Measurements from ENCODE around the gene SRGAP2B. TPM values are rescaled to one million over a fixed set of nuclear protein-coding genes. Genes with fewer than 3 reads are reported as not detected.
"Not testable (repeated sequence)": the region's sequence is repeated elsewhere in the genome, so short reads cannot be mapped to it uniquely, and the experiment has no call there.

Gene SRGAP2B
- total RNA-seq, 3 donors from 2014 or later: 10.0 to 11.0 (median 10.8) TPM

GRCh38 chr1:145027251-145027650 is 67.9 kb downstream of the SRGAP2B start:
- DNase-seq; H3K9me3 Mint-ChIP-seq; H3K27me3 Mint-ChIP-seq (ENCODE audit: low read depth); H3K36me3 Mint-ChIP-seq (ENCODE audit: insufficient read depth); H3K4me1 Mint-ChIP-seq (ENCODE audit: low read depth); ATAC-seq; H3K4me3 Mint-ChIP-seq: not testable (repeated sequence)

GRCh38 chr1:145025286-145025685 is 69.8 kb downstream of the SRGAP2B start:
- not testable (repeated sequence) for DNase-seq; H3K9me3 Mint-ChIP-seq; H3K36me3 Mint-ChIP-seq (ENCODE audit: insufficient read depth); H3K4me1 Mint-ChIP-seq (ENCODE audit: low read depth); H3K27me3 Mint-ChIP-seq (ENCODE audit: low read depth); H3K4me3 Mint-ChIP-seq; ATAC-seq

GRCh38 chr1:145022259-145022658 is 72.9 kb downstream of the SRGAP2B start:
- not testable (repeated sequence) for H3K9me3 Mint-ChIP-seq; H3K4me3 Mint-ChIP-seq; DNase-seq; H3K4me1 Mint-ChIP-seq (ENCODE audit: low read depth); ATAC-seq; H3K27me3 Mint-ChIP-seq (ENCODE audit: low read depth); H3K36me3 Mint-ChIP-seq (ENCODE audit: insufficient read depth)

GRCh38 chr1:145021749-145022148 is 73.4 kb downstream of the SRGAP2B start:
- H3K4me3 Mint-ChIP-seq; DNase-seq; H3K36me3 Mint-ChIP-seq (ENCODE audit: insufficient read depth); ATAC-seq; H3K27me3 Mint-ChIP-seq (ENCODE audit: low read depth); H3K9me3 Mint-ChIP-seq; H3K4me1 Mint-ChIP-seq (ENCODE audit: low read depth): not testable (repeated sequence)

GRCh38 chr1:145019709-145020108 is 75.4 kb downstream of the SRGAP2B start:
- DNase-seq; H3K27me3 Mint-ChIP-seq (ENCODE audit: low read depth); H3K9me3 Mint-ChIP-seq; H3K36me3 Mint-ChIP-seq (ENCODE audit: insufficient read depth); ATAC-seq; H3K4me3 Mint-ChIP-seq; H3K4me1 Mint-ChIP-seq (ENCODE audit: low read depth): not testable (repeated sequence)

- not testable (repeated sequence) for H3K4me1 Mint-ChIP-seq (ENCODE audit: low read depth); DNase-seq; H3K4me3 Mint-ChIP-seq; H3K27me3 Mint-ChIP-seq (ENCODE audit: low read depth); H3K9me3 Mint-ChIP-seq; H3K36me3 Mint-ChIP-seq (ENCODE audit: insufficient read depth); ATAC-seq
Measured at GRCh38 chr1:145017725-145018124, 77.4 kb downstream of the SRGAP2B start.

- not testable (repeated sequence) for DNase-seq; H3K4me1 Mint-ChIP-seq (ENCODE audit: low read depth); ATAC-seq; H3K9me3 Mint-ChIP-seq; H3K36me3 Mint-ChIP-seq (ENCODE audit: insufficient read depth); H3K27me3 Mint-ChIP-seq (ENCODE audit: low read depth); H3K4me3 Mint-ChIP-seq
Measured at GRCh38 chr1:145016492-145016862, 78.7 kb downstream of the SRGAP2B start.

GRCh38 chr1:145015744-145016491 is 79.2 kb downstream of the SRGAP2B start:
- H3K36me3 Mint-ChIP-seq (ENCODE audit: insufficient read depth); DNase-seq: not testable (repeated sequence)

GRCh38 chr1:145013353-145013752 is 81.8 kb downstream of the SRGAP2B start:
- not testable (repeated sequence) for H3K4me3 Mint-ChIP-seq; ATAC-seq; DNase-seq; H3K36me3 Mint-ChIP-seq (ENCODE audit: insufficient read depth); H3K27me3 Mint-ChIP-seq (ENCODE audit: low read depth); H3K9me3 Mint-ChIP-seq; H3K4me1 Mint-ChIP-seq (ENCODE audit: low read depth)

More at GRCh38 chr1:145015744-145016491, 79.2 kb downstream of the SRGAP2B start:
- H3K27me3 Mint-ChIP-seq (ENCODE audit: low read depth); H3K4me1 Mint-ChIP-seq (ENCODE audit: low read depth); H3K9me3 Mint-ChIP-seq; H3K4me3 Mint-ChIP-seq: not testable (repeated sequence)
- peak; percentile 88 to 89 for ATAC-seq

- not testable (repeated sequence) for DNase-seq; H3K9me3 Mint-ChIP-seq; H3K4me3 Mint-ChIP-seq; H3K36me3 Mint-ChIP-seq (ENCODE audit: insufficient read depth); H3K27me3 Mint-ChIP-seq (ENCODE audit: low read depth); H3K4me1 Mint-ChIP-seq (ENCODE audit: low read depth); ATAC-seq
Measured at GRCh38 chr1:145011811-145012210, 83.3 kb downstream of the SRGAP2B start.

GRCh38 chr1:145010580-145010979 is 84.5 kb downstream of the SRGAP2B start:
- not testable (repeated sequence) for H3K4me1 Mint-ChIP-seq (ENCODE audit: low read depth); H3K4me3 Mint-ChIP-seq; ATAC-seq; H3K9me3 Mint-ChIP-seq; H3K36me3 Mint-ChIP-seq (ENCODE audit: insufficient read depth); H3K27me3 Mint-ChIP-seq (ENCODE audit: low read depth); DNase-seq

- H3K36me3 Mint-ChIP-seq (ENCODE audit: insufficient read depth); H3K4me1 Mint-ChIP-seq (ENCODE audit: low read depth); DNase-seq; H3K9me3 Mint-ChIP-seq; H3K27me3 Mint-ChIP-seq (ENCODE audit: low read depth): not testable (repeated sequence)
- ATAC-seq: peak in 1 of 2 donors; percentile 48
- H3K4me3 Mint-ChIP-seq: peak overlapping the region; percentile 16
Measured at GRCh38 chr1:145009928-145010327, 85.2 kb downstream of the SRGAP2B start.

- not testable (repeated sequence) for H3K4me3 Mint-ChIP-seq; H3K27me3 Mint-ChIP-seq (ENCODE audit: low read depth); H3K9me3 Mint-ChIP-seq; ATAC-seq; H3K36me3 Mint-ChIP-seq (ENCODE audit: insufficient read depth); DNase-seq; H3K4me1 Mint-ChIP-seq (ENCODE audit: low read depth)
Measured at GRCh38 chr1:145008388-145008787, 86.7 kb downstream of the SRGAP2B start.

- H3K4me1 Mint-ChIP-seq (ENCODE audit: low read depth); H3K4me3 Mint-ChIP-seq; ATAC-seq; H3K9me3 Mint-ChIP-seq; DNase-seq; H3K36me3 Mint-ChIP-seq (ENCODE audit: insufficient read depth); H3K27me3 Mint-ChIP-seq (ENCODE audit: low read depth): not testable (repeated sequence)
Measured at GRCh38 chr1:145005142-145005541, 90.0 kb downstream of the SRGAP2B start.

- H3K27me3 Mint-ChIP-seq (ENCODE audit: low read depth); H3K36me3 Mint-ChIP-seq (ENCODE audit: insufficient read depth); ATAC-seq; DNase-seq; H3K4me1 Mint-ChIP-seq (ENCODE audit: low read depth); H3K4me3 Mint-ChIP-seq; H3K9me3 Mint-ChIP-seq: not testable (repeated sequence)
Measured at GRCh38 chr1:145001381-145001780, 93.7 kb downstream of the SRGAP2B start.
